Kidney (tissue), 14 donors: ENCODE measurements around the gene BCO2. TPM values are rescaled to one million over a fixed set of nuclear protein-coding genes. Genes with fewer than 3 reads are reported as not detected.

ENCODE experiments used
- DNase-seq, 5 donors: peaks; one replicate each; pipeline ENCODE4 v3.0.0-alpha.2; 2013 to 2020
- FAIRE-seq: peaks from 2 replicates; lab custom pipeline; 2012; peaks lifted over from hg19 to GRCh38; lab: Jason Lieb, UNC
- H3K27ac ChIP-seq, 2 donors: one replicate each; pipeline ENCODE4 v1.7.0; 2013; ENCODE audit warnings: low read depth in 2 of 2, low read length in 2 of 2, inconsistent platforms in 1 of 2
- H3K27me3 ChIP-seq: one replicate; pipeline ENCODE4 v1.7.1; 2013; ENCODE audit warnings: low read length, inconsistent platforms; ENCODE audit not compliant: control insufficient read depth, insufficient read depth
- H3K36me3 ChIP-seq, 3 donors: one replicate each; pipeline versions ENCODE4 v1.7.0 to v1.7.1; 2013; ENCODE audit warnings: low read length in 3 of 3, control low read depth in 1 of 3, inconsistent platforms in 1 of 3; ENCODE audit not compliant: insufficient read depth in 3 of 3, control insufficient read depth in 2 of 3
- H3K4me1 ChIP-seq, 3 donors: one replicate each; pipeline versions ENCODE4 v1.7.0 to v1.7.1; 2013; ENCODE audit warnings: low read length in 3 of 3, inconsistent platforms in 1 of 3, low read depth in 1 of 3; ENCODE audit not compliant: control insufficient read depth in 2 of 3, insufficient read depth in 2 of 3
- H3K4me3 ChIP-seq, 3 donors: one replicate each; pipeline versions ENCODE4 v1.7.0 to v1.8.1; 2013; ENCODE audit warnings: low read length in 3 of 3, control low read depth in 1 of 3, inconsistent platforms in 1 of 3
- H3K9ac ChIP-seq, 3 donors: one replicate each; pipeline versions ENCODE4 v1.7.0 to v1.7.1; 2013; ENCODE audit warnings: low read length in 3 of 3, control low read depth in 1 of 3, inconsistent platforms in 1 of 3
- H3K9me3 ChIP-seq, 3 donors: one replicate each; pipeline versions ENCODE4 v1.7.0 to v1.7.1; 2013; ENCODE audit warnings: low read length in 3 of 3, control low read depth in 1 of 3, inconsistent platforms in 1 of 3; ENCODE audit not compliant: control insufficient read depth in 2 of 3, insufficient read depth in 1 of 3
- CTCF ChIP-seq: IDR thresholded peaks from 3 replicates; pipeline ENCODE4 v1.5.1; 2012; ENCODE audit warnings: mild to moderate bottlenecking, moderate library complexity, borderline replicate concordance; ENCODE audit not compliant: insufficient read depth; ENCODE audit errors: extremely low read depth
- intact Hi-C: fragments of 100-400 bp; cut with DNase I; formaldehyde crosslinking; loops from one replicate; pipeline ENCODE4 v1.11.1; 2022
- polyA plus RNA-seq: library from polyadenylated mRNA; stranded (reverse); fragments of 350-450 nt; fragmentation: Illumina TruSeq; extraction: RNeasy Lipid Tissue Mini Kit (QIAGEN cat#74804); gene quantifications from one replicate; pipeline ENCODE4 v1.2.3, GENCODE V29; 2014; ENCODE audit warnings: low read depth, low replicate concordance; ENCODE audit not compliant: insufficient read depth
- total RNA-seq: library from RNA; stranded (reverse); fragmentation: NEBNext Ultra II Directional; extraction: Animal tissue kit (Norgen Biotek cat#: 25700); gene quantifications from one replicate; pipeline ENCODE4 v1.2.1, GENCODE V29; 2021
- donor health status: control.
- donor health status: control.
- donor health status: control.
- donor health status: control.
- donor health status: control.
- donor health status: DM: yes; HTN: yes; CAD: no.
- donor health status: Normal renal cell carcinoma (clear cell type).

The BCO2 gene
- total and polyA plus RNA-seq, 2 donors from 2014 or later, result 6.9 to 9.6 TPM

GRCh38 chr11:112219476-112220232, 44.3 kb downstream of the BCO2 start:
- H3K36me3 ChIP-seq, result no peaks in the 10 kb centered on the region
- no peak overlapping the region for H3K27ac ChIP-seq
- H3K9me3 ChIP-seq, result no peaks in the 10 kb centered on the region
- DNase-seq (peak in 4 of 5 donors; percentile 38 to 86 (median 64)), FAIRE-seq (peak; percentile 25)
- peak; percentile 95 for TF ChIP-seq CTCF
- intact Hi-C loops, result loop anchor here (2.0 kb wide), 1 partner anchor 61 kb away; no protein-coding TSS in a partner anchor
- no peak overlapping the region for H3K4me3 ChIP-seq
- H3K9ac ChIP-seq, result no peak overlapping the region
- no peaks in the 10 kb centered on the region for H3K27me3 ChIP-seq
- peaks cover 0 to 4% (median 2%) of the 10 kb centered on the region in 3 donors for H3K4me1 ChIP-seq

DNA sequence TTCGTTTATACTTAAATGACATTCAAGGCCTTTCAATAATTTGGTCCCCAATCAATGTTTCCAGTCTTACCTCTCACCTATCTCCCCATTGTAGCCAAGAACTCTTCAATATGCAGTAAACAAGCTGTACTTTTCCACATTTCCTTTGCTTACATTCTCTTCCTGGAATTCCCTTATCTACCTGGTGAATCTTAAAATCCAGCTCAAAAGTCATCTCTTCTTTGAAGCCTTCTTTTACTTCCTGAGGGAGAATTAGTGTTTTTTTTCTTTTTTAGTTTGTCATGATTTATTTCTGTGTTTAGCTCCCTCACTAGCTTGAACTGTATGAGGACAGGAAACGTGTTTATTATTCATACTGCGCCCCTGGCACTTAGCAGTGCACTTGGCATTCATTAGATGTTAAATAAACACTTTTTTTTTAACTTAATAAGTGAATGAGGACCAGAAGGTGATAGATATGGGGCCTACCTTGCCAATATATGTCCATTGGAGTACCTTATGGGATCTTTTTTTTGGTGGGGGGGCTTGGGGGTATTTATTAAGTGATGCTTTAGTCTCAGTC, 46.0 kb downstream of the BCO2 start:
- no peaks in the 10 kb centered on the region for H3K36me3 ChIP-seq
- no peak for TF ChIP-seq CTCF
- no peaks in the 10 kb centered on the region for H3K27me3 ChIP-seq
- no peaks in the 10 kb centered on the region for H3K9me3 ChIP-seq
- H3K27ac ChIP-seq, result no peak overlapping the region
- H3K4me1 ChIP-seq, result peaks cover 0 to 4% (median 2%) of the 10 kb centered on the region in 3 donors
- H3K9ac ChIP-seq, result no peak overlapping the region
- FAIRE-seq (no peak), DNase-seq (no peak)
- no peak overlapping the region for H3K4me3 ChIP-seq
- intact Hi-C loops, result loop anchor here (2.0 kb wide), 1 partner anchor 59 kb away; no protein-coding TSS in a partner anchor

DNA sequence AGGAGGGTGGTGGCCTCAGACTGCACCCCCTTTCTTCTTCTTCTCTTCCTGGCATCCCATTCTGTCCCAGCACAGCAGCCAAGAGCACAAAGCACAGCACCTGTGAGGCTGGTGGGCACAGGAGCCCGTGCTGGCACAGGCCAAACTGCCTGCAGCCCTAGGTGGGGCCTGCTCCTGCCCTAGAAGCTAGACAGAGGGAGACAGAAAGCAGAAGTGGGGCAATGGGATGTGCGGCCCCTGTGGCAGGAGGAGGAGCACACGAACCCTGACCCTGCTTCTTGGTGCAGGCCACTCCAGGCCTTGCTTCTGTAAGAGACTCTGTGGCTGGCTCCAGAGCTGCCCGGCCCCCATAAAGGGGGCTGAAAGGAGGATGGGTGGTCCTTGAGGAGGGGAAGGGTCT, 47.0 kb downstream of the BCO2 start:
- intact Hi-C loops, result no loop called here
- H3K9me3 ChIP-seq, result no peaks in the 10 kb centered on the region
- DNase-seq (peak in 1 of 5 donors; percentile 61), FAIRE-seq (no peak)
- no peaks in the 10 kb centered on the region for H3K36me3 ChIP-seq
- peaks cover 0 to 7% (median 4%) of the 10 kb centered on the region in 3 donors for H3K4me1 ChIP-seq
- TF ChIP-seq CTCF, result no peak
- H3K4me3 ChIP-seq, result no peak overlapping the region
- no peaks in the 10 kb centered on the region for H3K27me3 ChIP-seq
- H3K9ac ChIP-seq, result no peak overlapping the region
- H3K27ac ChIP-seq, result no peak overlapping the region
